ENCODE results near the gene SNED1. TPM values are rescaled to one million over a fixed set of nuclear protein-coding genes. Genes with fewer than 3 reads are reported as not detected.

The SNED1 gene
- total and polyA plus RNA-seq, 4 donors, result 0.65 to 18.1 (median 2.8) TPM

GRCh38 chr2:240998995-240999791 lies 775 bp downstream of the SNED1 start (continued):
- TF ChIP-seq, protein P1, sequence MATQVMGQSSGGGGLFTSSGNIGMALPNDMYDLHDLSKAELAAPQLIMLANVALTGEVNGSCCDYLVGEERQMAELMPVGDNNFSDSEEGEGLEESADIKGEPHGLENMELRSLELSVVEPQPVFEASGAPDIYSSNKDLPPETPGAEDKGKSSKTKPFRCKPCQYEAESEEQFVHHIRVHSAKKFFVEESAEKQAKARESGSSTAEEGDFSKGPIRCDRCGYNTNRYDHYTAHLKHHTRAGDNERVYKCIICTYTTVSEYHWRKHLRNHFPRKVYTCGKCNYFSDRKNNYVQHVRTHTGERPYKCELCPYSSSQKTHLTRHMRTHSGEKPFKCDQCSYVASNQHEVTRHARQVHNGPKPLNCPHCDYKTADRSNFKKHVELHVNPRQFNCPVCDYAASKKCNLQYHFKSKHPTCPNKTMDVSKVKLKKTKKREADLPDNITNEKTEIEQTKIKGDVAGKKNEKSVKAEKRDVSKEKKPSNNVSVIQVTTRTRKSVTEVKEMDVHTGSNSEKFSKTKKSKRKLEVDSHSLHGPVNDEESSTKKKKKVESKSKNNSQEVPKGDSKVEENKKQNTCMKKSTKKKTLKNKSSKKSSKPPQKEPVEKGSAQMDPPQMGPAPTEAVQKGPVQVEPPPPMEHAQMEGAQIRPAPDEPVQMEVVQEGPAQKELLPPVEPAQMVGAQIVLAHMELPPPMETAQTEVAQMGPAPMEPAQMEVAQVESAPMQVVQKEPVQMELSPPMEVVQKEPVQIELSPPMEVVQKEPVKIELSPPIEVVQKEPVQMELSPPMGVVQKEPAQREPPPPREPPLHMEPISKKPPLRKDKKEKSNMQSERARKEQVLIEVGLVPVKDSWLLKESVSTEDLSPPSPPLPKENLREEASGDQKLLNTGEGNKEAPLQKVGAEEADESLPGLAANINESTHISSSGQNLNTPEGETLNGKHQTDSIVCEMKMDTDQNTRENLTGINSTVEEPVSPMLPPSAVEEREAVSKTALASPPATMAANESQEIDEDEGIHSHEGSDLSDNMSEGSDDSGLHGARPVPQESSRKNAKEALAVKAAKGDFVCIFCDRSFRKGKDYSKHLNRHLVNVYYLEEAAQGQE (IDR thresholded peaks at IDR 0.05), result no peak
- TF ChIP-seq RXRA (IDR thresholded peaks at IDR 0.05) (no peak), HNF4G (IDR thresholded peaks at IDR 0.05) (no peak), HNF4A (conservative IDR thresholded peaks at IDR 0.05) (no peak)

GRCh38 chr2:240999873-241000541 lies 1.6 kb downstream of the SNED1 start:
- Histone ChIP-seq H3K4me1 (ENCODE audit: control insufficient read depth in 4 of 4, insufficient read depth in 4 of 4, low read length in 3 of 4) (peaks cover 18 to 59% (median 45%) of the 10 kb centered on the region in 4 donors), H3K4me3 (ENCODE audit: low read depth in 1 of 3, low read length in 3 of 3) (peak overlapping the region; percentile 25 to 77 (median 67)), H3K9me3 (ENCODE audit: control insufficient read depth in 4 of 4, low read length in 3 of 4) (peaks cover 5 to 10% (median 8%) of the 10 kb centered on the region in 4 donors), H3K9ac (ENCODE audit: low read depth in 1 of 2, low read length in 2 of 2) (peak overlapping the region in 1 of 2 donors; percentile 17), H3K27me3 (ENCODE audit: control insufficient read depth in 4 of 4, insufficient read depth in 4 of 4, low read length in 3 of 4) (no peaks in the 10 kb centered on the region), H3K36me3 (ENCODE audit: control insufficient read depth in 4 of 4, insufficient read depth in 3 of 4, low read depth in 1 of 4, low read length in 3 of 4) (peaks cover 0 to 9% (median 3%) of the 10 kb centered on the region in 4 donors), H3K27ac (ENCODE audit: low read depth in 1 of 2, low read length in 2 of 2) (peak overlapping the region in 1 of 2 donors; percentile 47)
- TF ChIP-seq CTCF (IDR thresholded peaks at IDR 0.05; ENCODE audit: low read depth, low read length, missing input control) (no peak), TAF1 (conservative IDR thresholded peaks at IDR 0.05) (no peak), MAX (IDR thresholded peaks at IDR 0.05) (no peak), ATF3 (IDR thresholded peaks at IDR 0.05) (no peak)
- TF ChIP-seq, protein P2, sequence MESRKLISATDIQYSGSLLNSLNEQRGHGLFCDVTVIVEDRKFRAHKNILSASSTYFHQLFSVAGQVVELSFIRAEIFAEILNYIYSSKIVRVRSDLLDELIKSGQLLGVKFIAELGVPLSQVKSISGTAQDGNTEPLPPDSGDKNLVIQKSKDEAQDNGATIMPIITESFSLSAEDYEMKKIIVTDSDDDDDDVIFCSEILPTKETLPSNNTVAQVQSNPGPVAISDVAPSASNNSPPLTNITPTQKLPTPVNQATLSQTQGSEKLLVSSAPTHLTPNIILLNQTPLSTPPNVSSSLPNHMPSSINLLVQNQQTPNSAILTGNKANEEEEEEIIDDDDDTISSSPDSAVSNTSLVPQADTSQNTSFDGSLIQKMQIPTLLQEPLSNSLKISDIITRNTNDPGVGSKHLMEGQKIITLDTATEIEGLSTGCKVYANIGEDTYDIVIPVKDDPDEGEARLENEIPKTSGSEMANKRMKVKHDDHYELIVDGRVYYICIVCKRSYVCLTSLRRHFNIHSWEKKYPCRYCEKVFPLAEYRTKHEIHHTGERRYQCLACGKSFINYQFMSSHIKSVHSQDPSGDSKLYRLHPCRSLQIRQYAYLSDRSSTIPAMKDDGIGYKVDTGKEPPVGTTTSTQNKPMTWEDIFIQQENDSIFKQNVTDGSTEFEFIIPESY (IDR thresholded peaks at IDR 0.05), result no peak
- DNase-seq (ENCODE audit: low spot score), result peak; percentile 28
- 86% methylated on average over 19 of the region's 19 CpGs for WGBS
